GM10248 (cell line): ENCODE results near the gene ACSM6.

Experiments used
- CTCF ChIA-PET: fragments of 300-600 bp; sonication (Branson Sonifier 250); formaldehyde crosslinking; extraction: SDS; loops from one replicate; lab custom pipeline; 2021; ENCODE audit warnings: antibody characterized with exemption; lab: Yijun Ruan, JAX
- POLR2A ChIA-PET: fragments of 350-650 bp; sonication (Branson Sonifier 250); formaldehyde crosslinking; extraction: SDS; loops from one replicate; lab custom pipeline; 2020; ENCODE audit warnings: antibody characterized with exemption; lab: Yijun Ruan, JAX
- DNase-seq: peaks from one replicate; pipeline ENCODE4 v3.0.0; 2012; ENCODE audit errors: extremely low spot score
- TF ChIP-seq, protein P1 (sequence below): IDR thresholded peaks from 2 replicates; pipeline ENCODE4 v1.5.1; 2012; ENCODE audit warnings: mild to moderate bottlenecking, low read depth; ENCODE audit errors: extremely low read depth, missing control alignments, control extremely low read depth

ACSM6 gene

GRCh38 chr10:95277614-95278013 lies 83.6 kb downstream of the ACSM6 start:
- no peak for DNase-seq
- POLR2A ChIA-PET, result no interaction called here
- CTCF ChIA-PET, result interaction anchor here (0.8 to 11.9 kb wide), 9 partner anchors 11 to 96 kb away, joined by 3 to 79 read pairs (median 5); partner anchors contain the start of gene PDLIM1
- TF ChIP-seq, protein P1, sequence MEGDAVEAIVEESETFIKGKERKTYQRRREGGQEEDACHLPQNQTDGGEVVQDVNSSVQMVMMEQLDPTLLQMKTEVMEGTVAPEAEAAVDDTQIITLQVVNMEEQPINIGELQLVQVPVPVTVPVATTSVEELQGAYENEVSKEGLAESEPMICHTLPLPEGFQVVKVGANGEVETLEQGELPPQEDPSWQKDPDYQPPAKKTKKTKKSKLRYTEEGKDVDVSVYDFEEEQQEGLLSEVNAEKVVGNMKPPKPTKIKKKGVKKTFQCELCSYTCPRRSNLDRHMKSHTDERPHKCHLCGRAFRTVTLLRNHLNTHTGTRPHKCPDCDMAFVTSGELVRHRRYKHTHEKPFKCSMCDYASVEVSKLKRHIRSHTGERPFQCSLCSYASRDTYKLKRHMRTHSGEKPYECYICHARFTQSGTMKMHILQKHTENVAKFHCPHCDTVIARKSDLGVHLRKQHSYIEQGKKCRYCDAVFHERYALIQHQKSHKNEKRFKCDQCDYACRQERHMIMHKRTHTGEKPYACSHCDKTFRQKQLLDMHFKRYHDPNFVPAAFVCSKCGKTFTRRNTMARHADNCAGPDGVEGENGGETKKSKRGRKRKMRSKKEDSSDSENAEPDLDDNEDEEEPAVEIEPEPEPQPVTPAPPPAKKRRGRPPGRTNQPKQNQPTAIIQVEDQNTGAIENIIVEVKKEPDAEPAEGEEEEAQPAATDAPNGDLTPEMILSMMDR, result no peak
